ENCODE measurements around the gene ERAP2.
"Not testable (repeated sequence)": the region's sequence is repeated elsewhere in the genome, so short reads cannot be mapped to it uniquely, and the experiment has no call there.

DNA sequence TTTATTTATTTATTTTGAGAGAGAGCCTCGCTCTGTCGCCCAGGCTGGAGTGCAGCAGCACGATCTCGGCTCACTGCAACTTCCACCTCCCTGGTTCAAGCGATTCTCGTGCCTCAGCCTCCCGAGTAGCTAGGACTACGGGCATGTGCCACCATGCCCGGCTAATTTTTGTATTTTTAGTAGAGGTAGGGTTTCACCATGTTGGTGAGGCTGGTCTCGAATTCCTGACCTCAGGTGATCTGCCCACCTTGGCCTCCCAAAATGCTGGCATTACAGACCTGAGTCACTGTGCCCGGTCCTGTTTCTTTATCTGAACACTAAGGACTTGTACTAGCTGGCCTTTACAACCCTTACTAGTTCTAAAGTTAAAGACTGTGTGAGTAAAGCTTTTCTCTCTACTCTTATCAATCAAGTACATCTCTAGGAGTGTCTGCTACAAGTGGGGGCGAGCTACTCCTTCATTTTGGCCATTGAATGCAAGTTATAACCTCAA is 723 bp downstream of the ERAP2 start:
- TF ChIP-seq POLR2A (IDR thresholded peaks at IDR 0.05): not testable (repeated sequence)
- TF ChIP-seq, protein P1, sequence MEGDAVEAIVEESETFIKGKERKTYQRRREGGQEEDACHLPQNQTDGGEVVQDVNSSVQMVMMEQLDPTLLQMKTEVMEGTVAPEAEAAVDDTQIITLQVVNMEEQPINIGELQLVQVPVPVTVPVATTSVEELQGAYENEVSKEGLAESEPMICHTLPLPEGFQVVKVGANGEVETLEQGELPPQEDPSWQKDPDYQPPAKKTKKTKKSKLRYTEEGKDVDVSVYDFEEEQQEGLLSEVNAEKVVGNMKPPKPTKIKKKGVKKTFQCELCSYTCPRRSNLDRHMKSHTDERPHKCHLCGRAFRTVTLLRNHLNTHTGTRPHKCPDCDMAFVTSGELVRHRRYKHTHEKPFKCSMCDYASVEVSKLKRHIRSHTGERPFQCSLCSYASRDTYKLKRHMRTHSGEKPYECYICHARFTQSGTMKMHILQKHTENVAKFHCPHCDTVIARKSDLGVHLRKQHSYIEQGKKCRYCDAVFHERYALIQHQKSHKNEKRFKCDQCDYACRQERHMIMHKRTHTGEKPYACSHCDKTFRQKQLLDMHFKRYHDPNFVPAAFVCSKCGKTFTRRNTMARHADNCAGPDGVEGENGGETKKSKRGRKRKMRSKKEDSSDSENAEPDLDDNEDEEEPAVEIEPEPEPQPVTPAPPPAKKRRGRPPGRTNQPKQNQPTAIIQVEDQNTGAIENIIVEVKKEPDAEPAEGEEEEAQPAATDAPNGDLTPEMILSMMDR (IDR thresholded peaks at IDR 0.05): not testable (repeated sequence)
